HG03565 (cell line): ENCODE measurements around the gene NARS2.

Experiments
- ATAC-seq: cut with Tn5 transposase; IDR thresholded peaks from one replicate; pipeline ENCODE4 v1.9.1; 2021; ENCODE audit warnings: mild to moderate bottlenecking, moderate library complexity; ENCODE audit not compliant: unreplicated experiment

NARS2 gene

GRCh38 chr11:78418584-78419211 is 156.0 kb downstream of the NARS2 start:
- ATAC-seq = no peak

GRCh38 chr11:78417888-78418583 is 156.6 kb downstream of the NARS2 start:
- peak; percentile 40 for ATAC-seq

GRCh38 chr11:78417175-78417887 is 157.3 kb downstream of the NARS2 start, which contains the start of gene GAB2:
Gene GAB2 (minus strand): TSS chr11:78417820. CDS start chr11:78417720, 100 bp downstream.
- no peak for ATAC-seq

GRCh38 chr11:78416285-78417174 is 158.1 kb downstream of the NARS2 start:
- ATAC-seq = peak; percentile 33

DNA sequence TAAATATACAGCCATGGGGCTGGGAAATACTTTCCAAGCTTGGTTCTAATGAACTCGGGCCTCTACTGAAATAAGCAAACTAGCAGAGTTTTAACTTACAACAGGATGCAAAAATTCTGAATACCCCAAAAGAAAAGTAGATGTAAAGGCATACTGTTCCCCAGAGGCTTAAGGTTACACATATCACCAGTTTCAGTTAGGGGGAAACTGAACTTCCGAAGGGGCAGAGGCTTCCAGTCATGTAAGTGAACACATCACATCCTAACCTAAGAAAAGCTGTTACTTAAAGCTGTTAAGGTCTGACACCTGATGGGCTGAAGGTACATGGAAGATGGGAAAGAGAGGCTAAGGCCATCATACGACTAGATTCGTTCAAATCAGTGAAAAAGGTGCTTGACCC is 159.3 kb downstream of the NARS2 start:
- ATAC-seq = no peak

DNA sequence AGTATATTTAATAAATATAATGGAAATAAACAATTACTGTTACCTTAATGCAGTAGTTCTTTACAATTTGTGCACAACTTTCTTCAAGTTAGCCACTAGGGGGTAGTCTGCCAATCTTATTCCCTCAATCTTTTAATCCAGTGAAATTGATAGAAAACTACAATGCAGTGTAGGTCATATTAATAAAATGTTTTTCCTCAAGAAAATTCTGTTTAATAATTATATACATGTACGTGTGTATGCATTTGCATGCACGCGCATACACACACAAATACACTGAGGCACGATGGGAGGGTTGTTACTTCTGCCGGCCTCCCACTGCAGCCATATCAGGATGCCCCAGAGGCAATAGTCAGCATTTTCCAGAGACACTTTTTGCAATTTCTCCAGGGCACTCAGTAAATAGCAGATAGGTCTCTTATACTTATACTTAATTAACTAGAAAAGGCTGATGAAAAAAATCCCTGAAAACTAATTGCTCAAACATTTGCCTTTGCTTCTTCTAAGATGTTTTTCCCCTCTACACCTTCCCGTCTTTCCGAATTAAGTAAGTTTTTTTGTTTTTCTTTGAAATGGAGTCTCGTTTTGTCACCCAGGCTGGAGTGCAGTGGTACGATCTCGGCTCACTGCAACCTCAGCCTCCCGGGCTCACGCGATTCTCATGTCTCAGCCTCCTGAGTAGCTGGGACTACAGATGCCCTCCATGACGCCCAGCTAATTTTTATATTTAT is 160.2 kb downstream of the NARS2 start:
- ATAC-seq = no peak

DNA sequence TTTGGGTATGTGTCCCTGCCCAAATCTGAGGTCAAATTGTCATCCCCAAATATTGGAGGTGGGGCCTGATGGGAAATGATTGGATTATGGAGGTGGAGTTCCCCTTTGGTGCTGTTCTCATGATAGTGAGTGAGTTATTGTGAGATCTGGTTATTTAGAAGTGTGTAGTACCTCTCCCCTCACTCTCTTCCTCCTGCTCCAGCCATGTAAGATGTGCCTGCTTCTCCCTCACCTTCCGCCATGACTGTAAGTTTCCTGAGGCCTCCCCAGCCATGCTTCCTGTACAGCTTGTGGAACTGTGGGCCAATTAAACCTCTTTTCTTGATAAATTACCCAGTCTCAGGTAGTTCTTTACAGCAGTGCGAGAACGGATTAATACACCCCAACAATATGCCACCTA is 166.0 kb downstream of the NARS2 start:
- ATAC-seq = no peak

DNA sequence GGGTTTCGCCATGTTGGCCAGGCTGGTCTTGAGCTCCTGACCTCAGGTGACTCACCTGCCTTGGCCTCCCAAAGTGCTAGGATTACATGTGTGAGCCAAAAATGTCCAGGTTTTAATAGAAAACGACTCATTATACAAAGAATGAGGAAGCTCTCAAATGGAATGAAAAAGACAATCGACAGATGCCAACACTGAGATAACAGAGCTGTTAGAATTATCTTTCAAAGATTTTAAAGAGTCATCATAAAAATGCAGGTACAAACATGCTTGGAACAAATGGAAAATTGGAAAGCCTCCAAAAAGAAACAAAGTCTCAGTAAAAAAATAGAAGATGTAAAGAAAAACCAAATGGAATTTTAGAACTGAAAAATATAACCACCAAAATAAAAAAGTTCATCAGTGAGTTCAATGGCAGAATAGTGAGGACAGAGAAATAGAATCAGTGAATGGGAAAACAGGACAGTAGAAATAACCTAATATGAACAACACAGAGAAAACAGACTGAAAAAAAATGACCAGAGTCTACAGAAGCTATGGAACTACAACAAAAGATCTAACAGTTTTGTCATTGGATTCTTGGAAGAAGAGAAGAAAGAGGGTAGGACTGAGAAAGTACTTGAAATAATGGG is 168.0 kb downstream of the NARS2 start:
- ATAC-seq = no peak

- no peak for ATAC-seq
Measured at GRCh38 chr11:78405805-78406204, 168.9 kb downstream of the NARS2 start.

GRCh38 chr11:78403781-78404180 is 170.9 kb downstream of the NARS2 start:
- ATAC-seq = no peak

DNA sequence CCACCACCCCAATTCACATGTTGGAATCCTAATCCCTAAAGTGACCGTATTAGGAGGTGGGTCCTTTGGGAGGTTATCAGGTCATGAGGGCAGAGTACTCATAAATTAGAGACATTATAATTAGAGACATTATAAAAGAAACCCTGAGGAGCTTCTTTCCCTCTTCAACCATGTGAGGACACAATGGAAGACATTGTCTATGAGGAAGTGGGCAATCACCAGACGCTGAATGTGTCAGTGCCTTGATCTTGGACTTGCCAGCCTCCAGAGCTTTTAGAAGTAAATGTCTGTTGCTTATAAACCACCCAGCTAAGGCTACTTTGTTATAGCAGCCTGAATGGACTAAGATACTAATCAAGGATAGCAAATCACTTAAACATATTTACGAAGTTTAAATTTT is 171.8 kb downstream of the NARS2 start:
- ATAC-seq = no peak

GRCh38 chr11:78400702-78401101 is 174.0 kb downstream of the NARS2 start:
- ATAC-seq = no peak

GRCh38 chr11:78400116-78400515 is 174.5 kb downstream of the NARS2 start:
- ATAC-seq = no peak

- ATAC-seq = no peak
Measured at GRCh38 chr11:78399136-78399535, 175.5 kb downstream of the NARS2 start.

DNA sequence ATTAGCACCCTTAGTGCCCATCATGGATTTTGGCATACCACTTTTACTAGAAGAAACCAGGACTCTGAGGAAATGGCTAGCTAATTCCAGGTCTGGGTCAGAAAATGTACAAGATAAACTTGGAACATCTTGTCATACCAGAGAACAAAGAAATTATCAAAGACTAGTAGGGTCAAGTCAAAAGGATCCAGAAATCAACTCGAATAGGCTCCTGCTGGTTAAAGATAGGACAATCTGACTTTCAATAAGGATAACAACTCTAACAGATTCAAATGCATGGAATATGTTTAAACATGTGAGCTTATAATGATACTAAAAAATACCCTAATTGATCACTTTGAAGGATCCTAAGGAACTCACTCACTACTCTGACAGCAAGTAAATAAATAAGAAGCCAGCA is 175.9 kb downstream of the NARS2 start:
- ATAC-seq = no peak

GRCh38 chr11:78397398-78397797 is 177.3 kb downstream of the NARS2 start:
- ATAC-seq = peak; percentile 84

GRCh38 chr11:78395597-78395996 is 179.1 kb downstream of the NARS2 start:
- no peak for ATAC-seq

- no peak for ATAC-seq
Measured at GRCh38 chr11:78392854-78393253, 181.8 kb downstream of the NARS2 start.

- ATAC-seq = no peak
Measured at GRCh38 chr11:78391424-78391823, 183.2 kb downstream of the NARS2 start.

DNA sequence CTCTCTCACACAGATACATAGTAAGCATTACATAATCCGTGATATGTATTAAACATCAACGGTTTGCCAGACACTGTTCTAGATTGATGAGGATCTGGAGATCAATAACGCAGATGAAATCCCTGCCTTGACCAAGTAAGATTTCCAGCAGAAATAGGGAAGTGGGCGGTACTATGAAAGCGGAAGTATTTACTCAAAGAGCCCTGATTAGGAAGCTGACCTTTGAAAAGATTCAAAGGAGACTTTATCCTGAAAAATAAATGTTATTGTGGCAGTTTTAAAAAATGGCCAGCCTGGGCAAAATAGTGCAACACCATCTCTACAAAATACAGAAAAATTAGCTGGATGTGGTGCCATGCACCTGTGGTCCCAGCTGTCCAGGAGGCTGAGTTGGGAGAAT is 183.9 kb downstream of the NARS2 start:
- no peak for ATAC-seq
